HG02759 (cell line): Measurements from ENCODE around the gene ANKS6.

Experiments used
- ATAC-seq: cut with Tn5 transposase; IDR thresholded peaks from one replicate; pipeline ENCODE4 v1.9.1; 2021; ENCODE audit warnings: mild to moderate bottlenecking, moderate library complexity; ENCODE audit not compliant: unreplicated experiment

ANKS6 gene

GRCh38 chr9:98740226-98740881, 56.0 kb downstream of the ANKS6 start:
- ATAC-seq = no peak

- ATAC-seq = no peak
These were observed 57.6 kb downstream of the ANKS6 start for GRCh38 chr9:98738741-98739140.

GRCh38 chr9:98736226-98736625, 60.1 kb downstream of the ANKS6 start:
- no peak for ATAC-seq

GRCh38 chr9:98732801-98733200, 63.6 kb downstream of the ANKS6 start:
- no peak for ATAC-seq

- ATAC-seq = no peak
These were observed 64.3 kb downstream of the ANKS6 start for GRCh38 chr9:98732091-98732490.

GRCh38 chr9:98730871-98731270, 65.5 kb downstream of the ANKS6 start:
- no peak for ATAC-seq

- ATAC-seq = no peak
These were observed 67.9 kb downstream of the ANKS6 start for GRCh38 chr9:98728500-98728899.

- ATAC-seq = no peak
These were observed 68.9 kb downstream of the ANKS6 start for GRCh38 chr9:98727428-98727827.

GRCh38 chr9:98726735-98727134, 69.6 kb downstream of the ANKS6 start:
- no peak for ATAC-seq

- no peak for ATAC-seq
These were observed 71.4 kb downstream of the ANKS6 start for GRCh38 chr9:98724810-98725530.

- no peak for ATAC-seq
These were observed 74.7 kb downstream of the ANKS6 start for GRCh38 chr9:98721643-98722042.

GRCh38 chr9:98720402-98720801, 76.0 kb downstream of the ANKS6 start:
- no peak for ATAC-seq

GRCh38 chr9:98719055-98719454, 77.3 kb downstream of the ANKS6 start:
- ATAC-seq = no peak

- ATAC-seq = no peak
These were observed 81.5 kb downstream of the ANKS6 start for GRCh38 chr9:98714833-98715232.

- ATAC-seq = no peak
These were observed 83.4 kb downstream of the ANKS6 start for GRCh38 chr9:98712987-98713386.

GRCh38 chr9:98709968-98710965, 86.1 kb downstream of the ANKS6 start:
- no peak for ATAC-seq

GRCh38 chr9:98708933-98709911, 87.1 kb downstream of the ANKS6 start, which contains the start of gene GABBR2:
GABBR2 (minus strand) TSS chr9:98708935; CDS start chr9:98708737, 198 bp downstream.
- no peak for ATAC-seq

- ATAC-seq = no peak
These were observed 88.0 kb downstream of the ANKS6 start for GRCh38 chr9:98708103-98708932.
